Activated naive CD4-positive, alpha-beta T cell treated with anti-CD3 and anti-CD28 coated beads, Interleukin-2, amount 50 U/mL, for 72 hours (primary cell): ENCODE results near the gene PLEKHN1. TPM values are rescaled to one million over a fixed set of nuclear protein-coding genes. Genes with fewer than 3 reads are reported as not detected.

ENCODE experiments used
- ATAC-seq, 2 donors: fragments of 150-1000 bp; cut with Tn5 transposase; 2 replicates each; pipeline ENCODE4 v1.10.0; 2021; ENCODE audit warnings: mild to moderate bottlenecking in 2 of 2, moderate library complexity in 2 of 2
- DNase-seq, 2 donors: peaks; one replicate each; pipeline ENCODE4 v3.0.0; 2021 to 2022; ENCODE audit warnings: low spot score in 2 of 2
- H3K27ac Mint-ChIP-seq, 2 donors: one replicate each; pipeline ENCODE4 v1.8.0; 2022; ENCODE audit warnings: mild to moderate bottlenecking in 2 of 2, mixed read lengths in 2 of 2
- H3K36me3 Mint-ChIP-seq, 2 donors: one replicate each; pipeline ENCODE4 v1.8.0; 2022; ENCODE audit warnings: mixed read lengths in 2 of 2
- H3K9me3 Mint-ChIP-seq, 2 donors: one replicate each; pipeline ENCODE4 v1.8.0; 2022; ENCODE audit warnings: mixed read lengths in 2 of 2
- total RNA-seq, 2 donors: library from RNA; stranded (reverse); gene quantifications; one replicate each; pipeline ENCODE4 v1.2.3, GENCODE V29; 2022

PLEKHN1 gene
- total RNA-seq, 2 donors from 2014 or later, result 1.9 to 5.0 TPM

GRCh38 chr1:963746-964525 is 2.3 kb upstream of the PLEKHN1 start:
- peaks cover 0 to 2% of the 10 kb centered on the region in 2 donors for H3K36me3 Mint-ChIP-seq
- H3K27ac Mint-ChIP-seq, result no peak overlapping the region
- H3K9me3 Mint-ChIP-seq, result no peaks in the 10 kb centered on the region
- no peak for DNase-seq
- no peak for ATAC-seq

DNA sequence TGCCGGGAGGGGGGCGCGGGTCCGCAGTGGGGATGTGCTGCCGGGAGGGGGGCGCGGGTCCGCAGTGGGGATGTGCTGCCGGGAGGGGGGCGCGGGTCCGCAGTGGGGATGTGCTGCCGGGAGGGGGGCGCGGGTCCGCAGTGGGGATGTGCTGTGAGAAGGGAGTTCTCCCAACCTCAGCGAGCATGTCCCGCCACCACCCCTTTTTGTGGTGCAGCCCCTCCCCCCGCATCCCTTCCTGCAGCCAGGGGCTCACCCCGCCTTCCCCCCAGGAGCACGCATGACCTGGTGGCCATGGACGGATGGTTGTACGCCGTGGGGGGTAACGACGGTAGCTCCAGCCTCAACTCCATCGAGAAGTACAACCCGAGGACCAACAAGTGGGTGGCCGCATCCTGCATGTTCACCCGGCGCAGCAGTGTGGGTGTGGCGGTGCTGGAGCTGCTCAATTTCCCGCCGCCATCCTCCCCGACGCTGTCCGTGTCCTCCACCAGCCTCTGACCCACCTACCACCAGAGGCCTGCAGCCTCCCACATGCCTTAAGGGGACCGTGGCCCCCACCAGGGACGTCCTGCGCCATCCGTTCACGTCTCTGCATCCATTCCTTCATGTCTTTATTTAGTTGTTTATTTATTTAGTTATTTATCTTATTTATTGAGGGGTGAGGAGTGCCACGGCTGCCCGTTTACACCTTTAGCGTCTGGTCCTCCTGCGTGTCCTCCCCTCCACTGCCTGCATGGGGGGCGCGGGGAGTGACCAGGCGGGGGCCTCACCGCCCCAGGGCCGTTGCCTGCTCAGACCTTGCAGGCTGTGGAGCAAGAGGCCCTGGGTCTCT is 1.4 kb upstream of the PLEKHN1 start:
- Mint-ChIP-seq H3K36me3 (no peaks in the 10 kb centered on the region), H3K9me3 (peaks cover 0 to 7% of the 10 kb centered on the region in 2 donors), H3K27ac (no peak overlapping the region)
- no peak for DNase-seq
- no peak for ATAC-seq

DNA sequence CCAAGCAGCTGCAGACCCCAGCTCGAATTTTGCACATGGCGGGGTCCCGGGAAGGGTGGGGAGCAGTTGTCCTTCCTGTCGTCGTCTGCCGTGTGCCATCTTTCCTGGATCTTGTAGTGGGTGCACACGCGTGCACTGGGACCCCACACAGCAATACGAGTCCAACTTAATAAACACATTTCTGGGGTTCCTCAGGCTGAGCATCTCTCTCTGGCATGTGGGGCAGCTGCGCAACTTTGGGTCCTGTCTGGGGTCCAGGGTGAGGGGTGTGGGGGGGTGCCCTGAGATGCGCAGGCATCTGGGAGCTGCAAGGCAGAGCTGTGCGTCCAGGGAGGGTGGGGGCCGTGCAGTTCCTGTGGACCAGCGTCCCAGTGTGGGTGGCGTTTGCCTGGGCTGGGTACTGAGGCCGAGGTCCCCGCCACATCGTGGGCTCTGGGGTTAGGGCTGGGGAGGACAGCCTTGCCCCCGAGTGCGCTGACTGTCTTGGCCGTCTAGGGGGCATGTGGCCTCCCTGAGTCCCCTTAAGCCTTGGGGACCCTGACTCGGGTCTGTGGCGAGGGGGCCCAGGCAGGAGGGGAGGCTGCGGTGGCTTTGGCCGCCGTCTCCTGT is 652 bp upstream of the PLEKHN1 start:
- Mint-ChIP-seq H3K36me3 (no peaks in the 10 kb centered on the region), H3K27ac (no peak overlapping the region), H3K9me3 (peaks cover 0 to 7% of the 10 kb centered on the region in 2 donors)
- ATAC-seq (no peak), DNase-seq (no peak)

- Mint-ChIP-seq H3K27ac (no peak overlapping the region), H3K36me3 (no peaks in the 10 kb centered on the region), H3K9me3 (peaks cover 0 to 7% of the 10 kb centered on the region in 2 donors)
- ATAC-seq, result peak; percentile 91 to 94
- peak; percentile 76 to 81 for DNase-seq
Measured at GRCh38 chr1:966704-967300, 520 bp downstream of the PLEKHN1 start.

DNA sequence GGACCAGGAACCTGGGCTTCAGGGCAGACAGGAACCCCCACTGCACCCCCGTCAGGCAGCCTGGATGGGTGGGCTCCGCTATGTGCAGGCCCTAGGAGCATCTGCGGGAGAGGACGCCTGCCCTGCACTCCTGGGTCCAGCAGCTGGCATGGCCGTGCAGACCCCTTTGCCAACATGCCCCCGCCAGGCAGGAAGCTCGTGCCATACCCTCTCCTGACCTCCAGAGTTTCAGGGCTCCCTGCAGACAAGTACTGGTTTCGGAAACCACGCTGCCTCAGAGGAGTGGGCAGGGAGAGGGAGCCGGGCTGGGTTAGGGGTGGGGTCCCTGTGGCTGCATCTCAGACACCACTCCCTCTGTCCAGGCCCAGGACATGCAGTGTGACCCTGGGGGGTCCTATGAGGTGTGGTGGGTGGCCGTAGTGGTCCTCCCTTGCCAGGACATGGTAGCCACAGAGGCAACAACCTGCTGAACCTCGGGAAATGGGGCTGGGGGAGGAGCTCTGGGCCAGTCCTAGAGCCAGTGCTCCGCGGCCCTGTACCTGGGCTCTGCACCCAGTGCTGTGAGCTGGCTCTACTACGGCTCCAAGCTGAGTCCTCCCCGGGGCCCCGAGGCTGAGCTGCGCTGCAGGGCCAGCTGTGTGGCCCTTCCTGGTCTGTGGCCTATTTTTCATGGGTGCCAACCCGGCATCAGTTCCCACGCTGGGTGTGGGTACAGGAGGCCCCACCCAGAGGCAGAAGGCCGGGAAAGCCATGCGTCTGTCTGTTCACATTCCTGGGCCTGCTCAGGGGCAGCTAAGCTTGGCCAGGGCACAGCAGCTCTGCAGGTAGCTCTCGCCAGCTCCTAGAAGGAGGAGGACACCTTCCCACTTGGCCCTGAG is 1.4 kb downstream of the PLEKHN1 start:
- Mint-ChIP-seq H3K36me3 (no peaks in the 10 kb centered on the region), H3K27ac (no peak overlapping the region), H3K9me3 (peaks cover 0 to 7% of the 10 kb centered on the region in 2 donors)
- peak in 1 of 2 donors; percentile 53 for DNase-seq
- no peak for ATAC-seq

- DNase-seq (no peak), ATAC-seq (no peak)
- Mint-ChIP-seq H3K36me3 (no peaks in the 10 kb centered on the region), H3K27ac (no peak overlapping the region), H3K9me3 (peaks cover 0 to 7% of the 10 kb centered on the region in 2 donors)
Measured at GRCh38 chr1:969260-969855, 3.1 kb downstream of the PLEKHN1 start.

DNA sequence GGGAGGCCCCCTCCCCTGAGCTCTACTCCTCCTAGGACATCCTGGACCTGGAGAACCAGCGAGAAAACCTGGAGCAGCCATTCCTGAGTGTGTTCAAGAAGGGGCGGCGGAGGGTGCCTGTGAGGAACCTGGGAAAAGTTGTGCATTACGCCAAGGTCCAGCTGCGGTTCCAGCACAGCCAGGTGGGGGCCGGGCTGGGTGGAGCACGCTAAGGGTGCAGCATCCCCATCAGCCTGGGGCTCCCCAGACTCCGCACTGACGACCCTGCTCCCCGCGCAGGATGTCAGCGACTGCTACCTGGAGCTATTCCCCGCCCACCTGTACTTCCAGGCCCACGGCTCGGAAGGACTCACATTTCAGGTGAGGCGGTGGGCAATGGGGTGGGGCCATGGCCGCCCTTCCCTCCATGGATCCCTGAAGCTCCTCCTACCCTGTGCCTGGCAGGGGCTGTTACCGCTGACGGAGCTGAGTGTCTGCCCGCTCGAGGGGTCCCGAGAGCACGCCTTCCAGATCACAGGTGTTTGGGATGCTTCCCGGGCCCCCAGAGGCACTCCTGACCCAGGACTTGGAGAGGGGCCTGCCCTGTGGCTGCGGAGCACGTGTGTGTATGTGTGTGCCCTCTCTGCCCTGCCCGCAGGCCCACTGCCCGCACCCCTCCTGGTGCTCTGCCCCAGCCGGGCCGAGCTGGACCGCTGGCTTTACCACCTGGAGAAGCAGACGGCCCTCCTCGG is 4.1 kb downstream of the PLEKHN1 start:
- DNase-seq (no peak), ATAC-seq (no peak)
- no peaks in the 10 kb centered on the region for H3K36me3 Mint-ChIP-seq
- no peak overlapping the region for H3K27ac Mint-ChIP-seq
- peaks cover 0 to 7% of the 10 kb centered on the region in 2 donors for H3K9me3 Mint-ChIP-seq

DNA sequence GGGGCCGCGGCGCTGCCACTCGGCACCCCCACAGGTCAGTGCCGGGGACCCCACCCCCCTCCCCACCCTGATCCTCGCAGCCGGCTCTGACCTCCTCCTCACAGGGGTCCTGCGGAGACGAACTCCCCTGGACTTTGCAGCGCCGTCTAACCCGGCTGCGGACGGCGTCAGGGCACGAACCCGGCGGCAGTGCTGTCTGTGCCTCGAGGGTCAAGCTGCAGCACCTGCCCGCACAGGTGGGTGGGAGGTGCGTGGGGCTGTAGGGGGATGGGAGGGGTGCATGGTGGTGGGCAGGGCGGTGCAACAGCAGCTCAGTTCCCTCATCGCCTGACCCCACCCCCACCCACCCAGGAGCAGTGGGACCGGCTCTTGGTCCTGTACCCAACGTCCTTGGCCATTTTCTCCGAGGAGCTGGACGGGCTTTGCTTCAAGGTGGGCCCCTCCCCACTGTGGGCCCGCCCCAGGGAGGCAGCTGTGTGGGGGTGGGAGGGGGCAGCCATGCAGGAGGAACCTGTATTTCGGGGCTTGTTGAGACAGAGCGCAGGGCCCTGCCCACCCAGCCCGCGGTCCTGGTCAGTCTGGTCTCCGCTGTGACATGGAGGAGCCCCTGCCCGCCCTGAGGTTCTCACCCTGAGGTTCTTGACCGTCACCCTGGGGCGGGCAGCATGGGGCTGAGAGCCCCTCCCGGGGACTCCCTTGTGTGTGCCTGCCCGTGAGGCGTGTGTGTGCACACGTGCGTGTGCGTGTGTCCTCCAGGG is 4.9 kb downstream of the PLEKHN1 start:
- Mint-ChIP-seq H3K9me3 (peaks cover 0 to 7% of the 10 kb centered on the region in 2 donors), H3K36me3 (no peaks in the 10 kb centered on the region), H3K27ac (no peak overlapping the region)
- DNase-seq (no peak), ATAC-seq (no peak)

DNA sequence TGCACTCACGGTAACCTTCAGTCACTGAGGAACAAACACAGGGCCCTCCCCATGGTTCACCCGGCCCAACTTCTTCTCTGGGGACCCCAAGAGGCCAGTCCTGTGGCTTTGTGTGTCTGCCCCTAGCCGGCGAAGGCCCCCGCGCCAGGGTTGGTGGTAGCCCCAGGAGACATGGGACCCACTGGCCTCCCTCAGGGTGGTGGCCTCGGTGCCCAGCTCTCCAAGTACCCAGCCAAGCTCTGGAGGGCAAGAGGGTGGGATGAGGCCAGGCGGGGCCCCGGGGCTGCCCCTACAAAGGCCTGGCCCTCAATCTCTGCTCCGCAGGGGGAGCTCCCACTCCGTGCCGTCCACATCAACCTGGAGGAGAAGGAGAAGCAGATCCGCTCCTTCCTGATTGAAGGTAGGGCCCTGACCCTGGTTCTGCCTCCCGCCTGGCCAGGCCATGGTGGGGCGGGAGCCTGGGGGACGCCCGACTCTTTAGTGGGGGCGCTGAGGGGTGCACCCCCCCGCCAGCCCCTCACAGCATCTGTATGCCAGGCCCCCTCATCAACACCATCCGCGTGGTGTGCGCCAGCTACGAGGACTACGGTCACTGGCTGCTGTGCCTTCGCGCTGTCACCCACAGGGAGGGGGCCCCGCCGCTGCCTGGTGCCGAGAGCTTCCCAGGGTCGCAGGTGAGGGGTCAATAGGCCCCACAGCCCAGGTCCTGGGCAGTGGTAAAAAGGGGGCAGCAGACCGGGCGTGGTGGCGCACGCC is 5.6 kb downstream of the PLEKHN1 start:
- ATAC-seq (no peak), DNase-seq (no peak)
- no peak overlapping the region for H3K27ac Mint-ChIP-seq
- H3K36me3 Mint-ChIP-seq, result no peaks in the 10 kb centered on the region
- H3K9me3 Mint-ChIP-seq, result peaks cover 0 to 7% of the 10 kb centered on the region in 2 donors

DNA sequence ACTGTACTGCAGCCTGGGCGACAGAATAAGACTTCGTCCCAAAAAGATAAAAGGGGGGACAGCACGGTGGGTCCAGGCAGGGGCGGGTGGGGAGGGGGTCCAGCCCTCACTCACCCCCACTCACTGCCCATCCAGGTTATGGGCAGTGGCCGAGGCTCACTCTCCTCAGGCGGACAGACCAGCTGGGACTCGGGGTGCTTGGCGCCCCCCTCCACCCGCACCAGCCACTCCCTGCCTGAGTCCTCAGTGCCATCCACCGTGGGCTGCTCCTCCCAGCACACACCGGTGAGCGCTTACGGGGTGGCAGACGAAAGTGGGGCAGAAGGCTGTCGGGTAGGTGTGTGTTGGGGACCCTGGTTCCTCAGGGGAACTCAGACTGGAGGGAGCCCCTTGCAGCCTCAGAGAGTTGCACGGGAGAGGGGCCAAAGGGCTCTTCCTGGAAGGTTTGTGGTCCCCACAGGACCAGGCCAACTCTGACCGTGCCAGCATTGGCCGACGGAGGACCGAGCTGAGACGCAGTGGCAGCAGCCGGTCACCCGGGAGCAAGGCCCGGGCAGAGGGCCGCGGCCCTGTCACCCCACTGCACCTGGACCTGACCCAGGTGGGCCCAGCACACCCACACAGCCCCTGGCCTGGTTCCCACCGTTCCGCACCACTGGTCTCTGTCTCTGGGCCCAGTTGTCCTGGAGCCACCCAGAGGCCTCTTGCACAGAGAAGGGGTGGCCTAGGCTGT is 6.6 kb downstream of the PLEKHN1 start:
- no peaks in the 10 kb centered on the region for H3K36me3 Mint-ChIP-seq
- DNase-seq (no peak), ATAC-seq (no peak)
- H3K27ac Mint-ChIP-seq, result no peak overlapping the region
- H3K9me3 Mint-ChIP-seq, result peaks cover 0 to 7% of the 10 kb centered on the region in 2 donors

DNA sequence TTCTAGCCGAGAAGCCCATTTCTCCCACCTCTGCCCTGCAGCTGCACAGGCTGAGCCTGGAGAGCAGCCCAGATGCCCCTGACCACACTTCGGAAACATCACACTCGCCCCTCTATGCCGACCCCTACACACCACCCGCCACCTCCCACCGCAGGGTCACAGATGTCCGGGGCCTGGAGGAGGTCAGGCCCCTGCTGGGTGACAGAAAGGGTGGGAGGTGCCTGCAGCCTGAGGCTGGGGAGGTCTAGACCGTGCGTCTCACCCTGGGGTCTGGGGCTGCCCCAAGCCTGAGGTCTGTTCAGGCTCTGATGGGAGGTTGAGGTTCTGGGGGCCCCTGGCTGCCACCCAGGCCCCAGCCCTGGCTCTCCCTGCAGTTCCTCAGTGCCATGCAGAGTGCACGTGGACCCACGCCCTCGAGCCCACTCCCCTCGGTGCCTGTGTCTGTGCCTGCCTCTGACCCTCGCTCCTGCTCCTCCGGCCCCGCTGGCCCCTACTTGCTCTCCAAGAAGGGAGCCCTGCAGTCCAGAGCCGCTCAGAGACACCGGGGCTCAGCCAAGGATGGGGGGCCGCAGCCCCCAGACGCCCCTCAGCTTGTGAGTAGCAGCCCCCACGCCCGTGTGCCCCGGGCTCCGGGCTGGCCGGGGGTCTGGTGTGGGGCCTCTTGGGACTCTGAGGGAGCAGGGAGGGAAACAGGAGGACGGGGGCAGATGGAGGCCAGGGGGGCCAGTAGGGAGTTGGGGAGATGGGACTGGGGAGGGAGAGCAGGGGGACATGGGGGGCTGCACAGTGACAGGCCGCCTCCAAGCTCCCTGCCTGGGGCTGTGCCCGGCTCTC is 7.4 kb downstream of the PLEKHN1 start:
- H3K27ac Mint-ChIP-seq, result no peak overlapping the region
- no peaks in the 10 kb centered on the region for H3K36me3 Mint-ChIP-seq
- DNase-seq (no peak), ATAC-seq (no peak)
- peaks cover 0 to 7% of the 10 kb centered on the region in 2 donors for H3K9me3 Mint-ChIP-seq

GRCh38 chr1:974293-974640 is 8.0 kb downstream of the PLEKHN1 start:
- no peak for DNase-seq
- H3K9me3 Mint-ChIP-seq, result peaks cover 0 to 5% of the 10 kb centered on the region in 2 donors
- H3K36me3 Mint-ChIP-seq, result no peaks in the 10 kb centered on the region
- H3K27ac Mint-ChIP-seq, result no peak overlapping the region
- ATAC-seq, result no peak
